HG03103 (cell line): ENCODE data around the gene FAM204A.
A peak's percentile ranks its signal among the peaks of the same experiment; 100 is the strongest.

Experiments
- ATAC-seq: cut with Tn5 transposase; IDR thresholded peaks from one replicate; pipeline ENCODE4 v1.9.1; 2021; ENCODE audit warnings: low read depth; ENCODE audit not compliant: unreplicated experiment

FAM204A gene

DNA sequence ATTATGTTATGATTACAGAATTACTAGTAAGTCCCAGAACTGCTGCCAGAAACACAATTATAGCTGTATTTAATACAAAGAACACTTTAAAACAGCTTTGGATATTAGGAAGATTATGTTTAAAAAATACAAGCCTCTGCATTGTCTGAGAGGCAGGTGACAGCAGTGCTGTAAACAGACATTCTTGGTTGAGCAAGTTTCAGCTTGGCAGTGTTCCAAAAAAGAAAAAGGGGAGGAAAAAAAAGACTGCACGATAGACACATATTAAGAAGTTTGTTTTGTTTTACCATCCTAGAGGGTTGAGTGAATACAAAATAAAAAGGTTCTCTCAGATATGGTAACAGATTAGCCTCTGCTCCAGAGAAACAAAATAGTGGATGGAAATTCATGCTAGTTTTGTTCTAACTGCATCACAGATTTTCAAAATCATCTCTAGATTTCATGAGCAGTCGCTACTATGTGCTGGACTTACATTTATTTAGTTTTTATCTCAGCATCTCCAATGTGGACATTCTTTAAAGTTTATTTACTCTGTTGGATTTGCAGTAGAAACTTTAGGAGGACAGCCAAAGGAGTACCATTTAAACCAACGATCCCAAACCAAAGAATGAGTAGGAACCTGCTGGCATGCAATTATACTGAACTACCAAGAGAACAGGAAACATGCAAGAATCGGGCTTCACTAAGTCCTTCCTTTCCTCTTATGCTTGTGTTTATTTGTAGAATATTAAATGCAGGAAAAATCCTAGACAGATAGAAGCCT is 9.0 kb downstream of the FAM204A start:
- ATAC-seq = no peak

DNA sequence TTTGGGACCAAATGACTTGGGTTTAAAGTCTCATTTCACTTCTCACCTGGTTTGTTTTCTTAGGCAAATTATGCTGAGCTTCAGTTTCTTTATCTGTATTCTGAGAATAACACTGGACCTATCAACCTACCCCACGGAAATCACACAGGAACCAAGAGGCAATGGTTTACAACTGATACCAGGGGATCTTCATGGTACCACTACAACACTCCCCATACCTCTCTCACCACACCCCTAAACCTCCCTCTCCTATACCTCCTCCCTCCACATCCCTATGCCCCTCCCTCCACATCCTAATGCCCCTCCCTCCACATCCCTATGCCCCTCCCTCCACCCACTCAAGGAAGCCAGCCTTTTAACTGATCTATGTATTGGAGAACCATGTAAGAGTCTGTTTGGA is 9.9 kb downstream of the FAM204A start:
- ATAC-seq = peak; percentile 73

DNA sequence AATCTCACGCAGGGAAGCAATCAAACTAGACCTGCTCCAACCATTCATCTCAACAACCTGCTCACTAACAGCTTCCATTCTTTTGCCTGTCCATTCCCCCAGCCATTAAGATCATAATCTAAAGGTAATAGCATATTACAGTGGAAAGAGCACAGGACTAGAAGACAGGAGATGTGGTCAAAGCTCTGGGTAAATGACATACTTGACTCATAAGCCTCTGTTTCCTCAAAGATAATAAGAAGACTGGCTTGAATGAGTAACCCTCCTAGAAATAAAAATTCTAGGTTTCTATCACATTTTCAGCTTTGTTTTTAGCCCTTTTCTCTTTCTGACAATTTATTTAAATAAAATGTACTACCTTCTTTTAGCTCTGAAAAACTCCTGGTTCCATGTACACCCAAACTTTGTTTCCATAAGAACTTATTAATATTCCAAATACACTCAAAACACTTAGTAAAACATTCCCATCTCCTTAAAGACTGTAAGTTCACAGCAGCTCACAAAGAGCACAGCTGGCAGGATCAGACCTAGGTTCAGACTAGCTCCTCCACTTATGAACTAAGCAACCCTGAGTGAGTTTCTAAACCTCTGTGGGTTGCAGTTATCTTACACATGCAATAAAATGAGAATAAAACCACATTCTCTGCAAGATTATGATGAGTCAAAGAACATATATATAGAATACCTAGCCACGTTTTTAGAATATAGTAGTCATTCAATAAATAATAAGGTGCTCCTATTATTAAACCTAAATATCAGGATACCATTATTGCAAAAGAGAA is 11.6 kb downstream of the FAM204A start:
- no peak for ATAC-seq

DNA sequence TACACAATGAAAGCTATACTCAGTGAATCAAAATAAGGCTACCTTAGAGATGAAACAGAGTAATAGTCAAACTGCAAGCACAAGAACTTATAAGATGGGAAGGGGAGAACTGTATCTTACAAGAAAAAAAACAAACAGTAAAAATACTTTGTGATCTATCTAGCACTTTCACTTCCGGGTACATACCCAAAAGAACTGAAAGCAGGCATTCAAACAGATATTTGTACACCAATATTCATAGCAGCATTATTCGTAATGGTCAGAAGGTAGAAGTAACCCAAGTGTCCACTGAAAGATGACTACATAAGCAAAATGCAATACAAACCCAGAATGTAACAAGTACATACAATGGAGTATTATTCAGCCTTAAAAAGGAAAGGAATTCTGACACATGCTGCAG is 18.0 kb downstream of the FAM204A start:
- ATAC-seq = no peak

DNA sequence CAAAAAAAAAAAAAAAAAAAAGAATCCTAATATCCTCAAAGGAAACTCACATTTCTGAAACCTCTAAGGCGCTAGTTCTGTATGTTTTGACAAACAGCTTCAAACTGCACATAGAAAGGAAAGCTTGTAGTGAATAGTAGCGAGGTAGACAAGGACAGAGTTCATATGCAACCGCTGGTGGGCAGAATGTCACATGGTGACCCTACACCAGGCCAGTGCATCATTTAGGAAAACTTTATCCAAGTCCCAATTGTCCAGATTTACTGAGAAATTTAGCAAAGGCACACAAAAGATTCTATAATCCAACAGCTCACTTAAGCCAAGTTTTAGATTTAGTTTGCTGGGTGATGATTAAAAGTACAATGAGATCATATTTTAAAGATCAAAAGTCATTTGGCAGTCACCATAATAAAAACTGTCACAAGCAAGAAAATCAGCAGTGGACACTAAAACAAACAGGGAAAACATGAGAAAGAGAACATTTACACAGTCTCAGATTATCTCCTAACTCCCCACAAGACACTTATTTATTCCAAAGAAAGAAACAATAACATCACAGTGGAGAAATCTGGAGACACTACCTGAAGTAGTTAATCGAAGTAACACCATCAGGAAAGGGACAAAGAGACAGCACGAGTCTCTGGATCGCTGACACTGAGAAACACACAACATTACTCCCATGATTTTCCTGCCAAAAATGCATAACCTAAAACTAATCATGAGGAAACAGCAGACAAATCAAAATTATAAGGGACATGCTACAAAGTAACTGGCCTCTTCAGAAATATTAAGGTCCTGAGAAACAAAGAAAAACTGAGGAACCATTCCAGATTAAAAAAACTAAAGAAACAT is 20.2 kb downstream of the FAM204A start:
- ATAC-seq = no peak

- no peak for ATAC-seq
Observed at GRCh38 chr10:118315629-118316028, 26.5 kb downstream of the FAM204A start.

DNA sequence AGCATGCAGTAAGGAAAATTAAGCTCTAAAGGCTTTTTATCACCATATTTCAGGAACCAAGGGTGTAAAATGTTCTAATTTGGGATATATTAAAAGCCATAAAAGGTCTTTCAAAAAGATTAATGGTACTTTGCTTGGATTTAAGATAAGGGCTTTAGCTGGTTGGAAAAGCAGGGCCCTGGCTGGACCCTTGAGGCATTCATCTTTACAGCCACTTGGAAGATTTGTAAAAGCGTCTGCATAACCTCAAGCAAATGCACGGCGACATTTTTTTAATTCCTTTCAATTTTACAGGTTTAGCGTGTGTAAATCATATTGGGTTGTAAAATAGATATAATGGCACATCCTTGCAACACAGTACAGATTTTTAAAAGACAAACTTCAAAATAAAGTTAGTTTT is 27.2 kb downstream of the FAM204A start:
- no peak for ATAC-seq

DNA sequence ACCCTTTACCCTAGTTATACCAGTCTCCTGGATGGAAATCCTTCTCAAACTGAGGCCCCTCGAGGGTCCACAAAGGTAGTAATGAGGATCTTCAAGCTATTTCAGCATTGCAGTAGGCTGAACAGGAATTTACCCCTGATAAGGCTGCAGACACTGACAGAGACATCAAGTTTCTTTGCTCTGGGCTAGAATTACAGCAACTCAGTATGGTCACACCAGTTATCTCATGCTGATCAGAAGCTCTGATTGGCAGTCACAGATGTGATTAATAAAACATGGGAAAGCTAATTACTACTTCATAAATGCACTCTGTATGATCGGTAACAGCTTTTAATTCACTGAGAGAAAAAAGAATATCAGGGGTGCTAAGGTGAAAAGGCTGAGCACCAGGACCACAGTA is 30.6 kb downstream of the FAM204A start:
- no peak for ATAC-seq

- ATAC-seq = no peak
Observed at GRCh38 chr10:118310822-118311221, 31.3 kb downstream of the FAM204A start.

GRCh38 chr10:118309911-118310310 is 32.2 kb downstream of the FAM204A start:
- ATAC-seq = no peak

GRCh38 chr10:118308664-118309063 is 33.5 kb downstream of the FAM204A start:
- no peak for ATAC-seq

DNA sequence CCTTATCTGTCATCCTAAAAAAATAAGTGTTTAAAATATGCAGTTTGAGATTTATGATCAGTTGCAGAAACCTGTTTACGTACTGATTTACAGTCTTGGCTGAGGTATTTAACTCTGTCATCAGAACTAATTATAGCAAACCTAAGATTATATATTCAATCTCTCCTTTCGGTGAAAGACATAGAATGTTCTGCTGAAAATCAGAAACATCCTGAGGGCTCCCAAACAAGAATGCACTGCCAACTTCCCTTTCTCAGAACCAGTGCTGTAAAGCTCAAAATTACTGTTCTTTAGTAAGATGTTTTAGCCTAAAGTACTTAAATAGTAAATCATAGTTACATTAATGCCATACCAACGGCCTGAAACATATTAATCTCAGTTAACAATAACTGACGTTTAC is 34.3 kb downstream of the FAM204A start:
- no peak for ATAC-seq

- ATAC-seq = no peak
Observed at GRCh38 chr10:118307220-118307619, 34.9 kb downstream of the FAM204A start.

- no peak for ATAC-seq
Observed at GRCh38 chr10:118305730-118306129, 36.4 kb downstream of the FAM204A start.

DNA sequence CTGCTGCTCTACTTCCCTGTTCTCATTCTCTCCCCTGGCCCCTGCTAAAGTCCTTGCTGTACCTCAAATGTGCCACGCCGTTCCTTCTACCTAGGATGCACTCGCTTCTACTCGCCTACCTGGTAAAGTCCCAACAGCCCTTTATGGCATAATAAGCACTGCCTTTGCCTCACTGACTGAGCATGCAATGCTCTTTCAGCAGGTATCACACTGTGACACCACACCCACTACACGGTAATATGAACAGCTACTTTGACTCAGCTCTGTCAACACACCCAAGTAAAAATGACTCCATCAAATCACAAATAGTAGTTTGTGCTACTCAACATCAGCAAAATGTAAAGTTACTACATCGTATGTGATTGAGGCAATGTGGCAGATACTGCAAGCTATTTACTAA is 37.6 kb downstream of the FAM204A start:
- ATAC-seq = no peak

GRCh38 chr10:118301211-118301610 is 40.9 kb downstream of the FAM204A start:
- ATAC-seq = no peak

GRCh38 chr10:118300320-118300719 is 41.8 kb downstream of the FAM204A start:
- no peak for ATAC-seq

DNA sequence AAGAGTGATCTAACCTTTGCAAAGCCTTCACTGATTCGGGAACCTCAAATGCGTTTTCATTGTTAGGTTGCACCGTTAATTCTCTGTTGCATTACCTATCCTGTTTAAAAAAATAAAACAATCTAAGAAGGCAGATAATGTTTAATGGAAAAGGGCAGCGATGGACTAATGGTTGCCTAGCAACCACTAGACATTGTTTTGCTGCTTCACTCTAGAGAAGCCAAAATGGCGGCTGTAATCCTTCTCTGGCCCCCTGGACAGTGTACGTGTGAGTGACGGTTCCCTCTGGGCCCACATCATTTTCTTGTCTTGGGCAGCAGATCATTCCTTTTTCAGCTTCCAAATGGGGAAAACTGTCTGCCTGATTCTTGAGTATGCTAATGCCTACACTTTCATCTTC is 43.3 kb downstream of the FAM204A start:
- ATAC-seq = no peak

DNA sequence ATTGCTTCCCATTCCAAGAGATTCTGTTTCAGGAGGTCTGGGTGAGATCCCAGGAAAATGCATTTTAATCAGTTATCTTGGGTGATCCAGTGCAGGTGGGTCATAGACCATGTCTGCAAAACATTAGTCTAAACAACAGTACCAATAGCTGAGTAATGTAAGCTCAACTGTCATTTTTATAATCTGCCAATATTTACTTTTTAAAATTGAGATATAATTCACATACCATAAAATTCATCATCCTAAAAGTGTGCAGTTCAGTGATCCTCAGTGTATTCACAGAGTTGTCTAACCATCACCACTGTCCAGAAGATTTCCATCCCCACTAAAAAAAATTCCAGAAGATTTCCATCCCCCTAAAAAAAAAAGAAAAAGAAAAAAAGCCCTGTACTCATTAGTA is 51.0 kb downstream of the FAM204A start:
- ATAC-seq = no peak

DNA sequence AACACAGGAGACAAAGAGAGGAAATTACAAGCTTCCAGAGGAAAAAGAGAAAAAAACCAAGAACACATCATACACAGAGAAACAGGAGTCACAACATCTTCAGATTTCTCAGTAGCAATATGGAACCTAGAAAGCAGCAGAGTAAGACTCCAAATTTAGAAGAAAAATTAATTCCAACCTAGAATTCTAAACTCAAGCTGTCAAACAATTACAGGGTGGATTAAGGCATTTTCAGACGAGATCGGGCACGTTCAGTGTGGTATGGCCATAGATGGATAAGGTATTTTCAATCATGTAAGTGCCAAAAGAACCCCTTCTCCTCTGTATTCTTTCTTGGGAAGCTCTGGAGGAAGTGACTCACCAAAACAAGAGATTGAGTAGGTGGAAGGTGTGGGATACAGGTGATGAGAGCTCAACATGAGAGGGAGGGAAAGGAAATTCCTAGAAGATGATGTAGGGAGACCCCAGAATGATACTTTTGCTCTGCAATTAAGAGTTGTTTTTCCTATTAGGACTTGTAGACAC is 51.6 kb downstream of the FAM204A start:
- no peak for ATAC-seq
